SK-N-SH (cell line): Measurements from ENCODE around the gene ZNF580. TPM values are rescaled to one million over a fixed set of nuclear protein-coding genes. Genes with fewer than 3 reads are reported as not detected.

Experiments
- CTCF ChIA-PET: fragments of 300-600, 350-600 bp; formaldehyde crosslinking; extraction: SDS; loops from one replicate; lab custom pipeline; 2021; lab: Yijun Ruan, JAX
- POLR2A ChIA-PET: fragments of 350-600 bp; sonication (Branson Sonifier 250); formaldehyde crosslinking; extraction: SDS; loops from one replicate; lab custom pipeline; 2020; ENCODE audit warnings: antibody characterized with exemption, inconsistent platforms; lab: Yijun Ruan, JAX
- DNase-seq: peaks from one replicate; pipeline ENCODE4 v3.0.0; 2012
- H2AFZ ChIP-seq: fragments of 200-600 bp; sonication (generic); 2 replicates; pipeline ENCODE4 v1.8.1; 2016; ENCODE audit warnings: antibody characterized with exemption, mild to moderate bottlenecking, low read depth
- H3F3A ChIP-seq: fragments of 200-600 bp; sonication (generic); replicated peaks from 2 replicates; pipeline ENCODE3; 2016; ENCODE audit warnings: antibody characterized with exemption, mild to moderate bottlenecking; ENCODE audit not compliant: insufficient read depth
- H3K27ac ChIP-seq, 2 experiments: fragments of 200-500 bp in 1 of 2; fragments of 200-600 bp in 1 of 2; sonication (Bioruptor generic) in 1 of 2; sonication (generic), shearing (Covaris generic) in 1 of 2; 2 replicates each; pipeline versions ENCODE4 v1.5.1 to v1.6.1; 2014 to 2016; ENCODE audit warnings: low read depth in 2 of 2, inconsistent platforms in 1 of 2, low read length in 1 of 2, mild to moderate bottlenecking in 1 of 2, mixed read lengths in 1 of 2
- H3K27me3 ChIP-seq: fragments of 200-600 bp; sonication (generic), shearing (Covaris generic); 2 replicates; pipeline ENCODE4 v1.6.1; 2016; ENCODE audit warnings: mixed run types; ENCODE audit not compliant: insufficient read depth
- H3K36me3 ChIP-seq, 2 experiments: fragments of 200-500 bp in 1 of 2; fragments of 200-600 bp in 1 of 2; sonication (Bioruptor generic) in 1 of 2; sonication (generic) in 1 of 2; replicated peaks in 1 of 2; 2 replicates each; pipeline versions ENCODE3 to v1.5.1; 2014 to 2016; ENCODE audit warnings: low read length in 1 of 2, mild to moderate bottlenecking in 1 of 2; ENCODE audit not compliant: insufficient read depth in 2 of 2, control insufficient read depth in 1 of 2
- H3K4me1 ChIP-seq, 2 experiments: fragments of 200-500 bp in 1 of 2; fragments of 200-600 bp in 1 of 2; sonication (Bioruptor generic) in 1 of 2; sonication (generic), shearing (Covaris generic) in 1 of 2; 2 replicates each; pipeline versions ENCODE4 v1.5.1 to v1.6.1; 2014 to 2016; ENCODE audit warnings: low read depth in 1 of 2, low read length in 1 of 2, mixed run types in 1 of 2; ENCODE audit not compliant: insufficient read depth in 2 of 2, control insufficient read depth in 1 of 2
- H3K4me2 ChIP-seq: fragments of 200-600 bp; sonication (generic), shearing (Covaris generic); 2 replicates; pipeline ENCODE4 v1.6.1; 2017; ENCODE audit warnings: mixed run types
- H3K4me3 ChIP-seq, 2 experiments: fragments of 200-500 bp in 1 of 2; fragments of 200-600 bp in 1 of 2; sonication (Bioruptor generic) in 1 of 2; sonication (generic), shearing (Covaris generic) in 1 of 2; 2 replicates each; pipeline versions ENCODE4 v1.5.1 to v1.8.1; 2014 to 2016; ENCODE audit warnings: low read depth in 2 of 2, inconsistent platforms in 1 of 2, low read length in 1 of 2, mild to moderate bottlenecking in 1 of 2, mixed read lengths in 1 of 2, moderate library complexity in 1 of 2
- H3K79me2 ChIP-seq: fragments of 200-600 bp; sonication (generic); 2 replicates; pipeline ENCODE4 v1.8.1; 2017; ENCODE audit warnings: mild to moderate bottlenecking; ENCODE audit not compliant: insufficient read depth
- H3K9ac ChIP-seq: fragments of 200-600 bp; sonication (generic); 2 replicates; pipeline ENCODE4 v1.6.1; 2017; ENCODE audit warnings: mixed run types
- H3K9me2 ChIP-seq: fragments of 200-600 bp; sonication (generic); 2 replicates; pipeline ENCODE4 v1.6.1; 2017; ENCODE audit warnings: mixed run types
- H3K9me3 ChIP-seq: fragments of 200-600 bp; sonication (generic); 2 replicates; pipeline ENCODE4 v1.6.1; 2017; ENCODE audit warnings: mixed run types, mild to moderate bottlenecking, moderate library complexity
- H4K20me1 ChIP-seq: fragments of 200-600 bp; sonication (generic); 2 replicates; pipeline ENCODE4 v1.6.1; 2017; ENCODE audit warnings: mild to moderate bottlenecking, mixed run types; ENCODE audit not compliant: insufficient read depth
- ELF1 ChIP-seq: IDR thresholded peaks from 2 replicates; pipeline ENCODE4 v1.4.0; 2012
- FOXJ3 ChIP-seq: sonication (generic); formaldehyde crosslinking; IDR thresholded peaks from 2 replicates; pipeline ENCODE4 v1.5.1; 2020; ENCODE audit warnings: mild to moderate bottlenecking, missing genetic modification reagents
- REST ChIP-seq: IDR thresholded peaks from 2 replicates; pipeline ENCODE4 v1.6.1; 2012; ENCODE audit warnings: mild to moderate bottlenecking, low read depth, low read length, moderate library complexity
- RFX5 ChIP-seq: IDR thresholded peaks from 2 replicates; pipeline ENCODE4 v1.6.1; 2012; ENCODE audit warnings: mild to moderate bottlenecking, improper control_type of control experiment, low read length
- ZBTB33 ChIP-seq: IDR thresholded peaks from 2 replicates; pipeline ENCODE4 v1.4.0; 2012; ENCODE audit warnings: low read depth, borderline replicate concordance
- WGBS: methylation state at CpG from one replicate; pipeline ENCODE4 v1.1.6; 2017; ENCODE audit warnings: low lambda C conversion rate; 5-methylcytosine and 5-hydroxymethylcytosine counted together
- polyA plus RNA-seq, 3 experiments: library from polyadenylated mRNA; depleted of rRNA; stranded (reverse); fragments of >200 nt; gene quantifications; 2 replicates each; pipeline ENCODE4 v1.2.3, GENCODE V29; 2012

Gene ZNF580
- polyA plus RNA-seq, 1 of the 3 experiments (the other 2 are of a cell fraction) = 21.9 TPM

GRCh38 chr19:55624109-55625003 is 16.4 kb upstream of the ZNF580 start, which contains the start of gene ZNF784 (continued):
- TF ChIP-seq REST (peak; percentile 47; the same call in 1 of the 2 replicates), RFX5 (no peak), ELF1 (no peak)

- no peaks in the 10 kb centered on the region for H3K9me2 ChIP-seq
- H3K36me3 ChIP-seq = peaks cover 0 to 3% of the 10 kb centered on the region in 2 experiments
- no peaks in the 10 kb centered on the region for H3K9me3 ChIP-seq
- H3K4me1 ChIP-seq = peaks cover 0 to 2% of the 10 kb centered on the region in 2 experiments; a peak in 1 of 4 replicates
- peak overlapping the region; percentile 52 to 74 for H3K4me3 ChIP-seq
- peaks cover 2% of the 10 kb centered on the region for H3F3A ChIP-seq
- no peaks in the 10 kb centered on the region for H4K20me1 ChIP-seq
- peak overlapping the region in 1 of 2 experiments; percentile 87; a peak in 2 of 4 replicates for H3K27ac ChIP-seq
- POLR2A ChIA-PET = interaction anchor here (0.6 to 1.6 kb wide), 9 partner anchors 12 to 371 kb away, joined by 3 to 7 read pairs (median 4); partner anchors contain the start of genes FIZ1, ZNF524 and ZNF628
- H3K4me2 ChIP-seq = peak overlapping the region; percentile 86
- H3K27me3 ChIP-seq = no peaks in the 10 kb centered on the region
- TF ChIP-seq ZBTB33 (no peak), RFX5 (no peak), FOXJ3 (CRISPR knock-in tag) (no peak)
- DNase-seq = peak; percentile 4
- CTCF ChIA-PET = interaction anchor here (1.0 to 4.7 kb wide), 9 partner anchors 9 to 484 kb away, joined by 3 to 30 read pairs (median 5); partner anchors contain the start of gene ZNF865
- peaks cover 11% of the 10 kb centered on the region; the same call in 1 of the 2 replicates for H3K79me2 ChIP-seq
- 38% methylated on average over 11 of the region's 11 CpGs for WGBS
- H3K9ac ChIP-seq = peak overlapping the region; percentile 84
- H2AFZ ChIP-seq = peak overlapping the region; percentile 90
These were observed 15.8 kb upstream of the ZNF580 start for GRCh38 chr19:55625004-55625326.

GRCh38 chr19:55626350-55626749 is 14.5 kb upstream of the ZNF580 start:
- Histone ChIP-seq H3K27me3 (no peaks in the 10 kb centered on the region), H3K9me2 (no peaks in the 10 kb centered on the region), H3K9me3 (no peaks in the 10 kb centered on the region), H3K9ac (no peak overlapping the region), H3K36me3 (no peaks in the 10 kb centered on the region), H3K4me1 (peaks cover 0 to 2% of the 10 kb centered on the region in 2 experiments; a peak in 1 of 4 replicates), H3F3A (no peaks in the 10 kb centered on the region), H3K4me2 (no peak overlapping the region), H2AFZ (no peak overlapping the region), H4K20me1 (no peaks in the 10 kb centered on the region), H3K4me3 (no peak overlapping the region), H3K79me2 (peaks cover 11% of the 10 kb centered on the region; the same call in 1 of the 2 replicates), H3K27ac (no peak overlapping the region)
- no peak for DNase-seq
- ChIA-PET POLR2A (no interaction called here), CTCF (interaction anchor here (1.0 to 4.7 kb wide), 6 partner anchors 13 to 467 kb away, joined by 3 to 30 read pairs (median 7); partner anchors contain the start of genes U2AF2, ZNF580 and ZNF865)
- TF ChIP-seq RFX5 = no peak
- 95% methylated on average over 11 of the region's 11 CpGs for WGBS
